Measurements from ENCODE around the gene TRPC6.

DNA sequence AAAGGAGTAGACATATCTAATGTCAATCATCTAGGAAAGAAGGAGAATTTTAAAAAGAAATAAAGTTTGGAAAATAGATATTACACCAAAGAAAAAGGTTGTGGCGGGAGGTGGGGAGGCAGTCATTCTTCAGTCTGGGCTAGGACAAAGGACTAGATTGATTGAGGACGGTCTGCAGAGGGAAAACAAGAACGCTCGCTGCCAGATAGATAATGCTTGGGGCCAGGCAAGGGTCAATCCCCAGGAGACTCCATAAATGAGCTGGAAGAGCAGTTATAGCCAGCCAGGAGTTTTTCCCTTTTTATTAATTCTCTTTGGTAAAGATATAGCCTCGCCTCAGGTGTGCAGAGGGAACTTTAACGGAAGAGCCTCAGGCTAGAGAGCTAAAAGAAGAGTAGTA lies 6.3 kb downstream of the TRPC6 start:
- TF ChIP-seq CTCF (IDR thresholded peaks at IDR 0.05; ENCODE audit: borderline replicate concordance, extremely low read depth, low read length, poor library complexity, severe bottlenecking) (no peak), EZH2 (IDR thresholded peaks at IDR 0.05; ENCODE audit: borderline replicate concordance, low read depth, low read length, severe bottlenecking) (no peak)

Data from DND-41 (cell line).